Activated T-cell treated with anti-CD3 and anti-CD28 coated beads for 4 hours (primary cell): ENCODE results near the gene TEX11.
A peak's percentile ranks its signal among the peaks of the same experiment; 100 is the strongest.
"Not testable (repeated sequence)": the region's sequence is repeated elsewhere in the genome, so short reads cannot be mapped to it uniquely, and the experiment has no call there.

Source experiments
- DNase-seq: peaks from one replicate; pipeline ENCODE4 v3.0.0-alpha.2; 2020

Gene TEX11

GRCh38 chrX:70908541-70908940 is at the start of gene TEX11:
Gene TEX11, minus strand, starts transcription at chrX:70908711. Its CDS starts 922 bp downstream, at chrX:70907789.
- no peak for DNase-seq

GRCh38 chrX:70954871-70955270 is 46.4 kb upstream of the TEX11 start:
- DNase-seq = no peak

GRCh38 chrX:70924294-70924911 is 15.9 kb upstream of the TEX11 start:
- DNase-seq = no peak

- no peak for DNase-seq
Observed at GRCh38 chrX:70922774-70923473, 14.4 kb upstream of the TEX11 start.

GRCh38 chrX:70921709-70922352 is 13.3 kb upstream of the TEX11 start:
- no peak for DNase-seq

- no peak for DNase-seq
Observed at GRCh38 chrX:70916754-70917153, 8.2 kb upstream of the TEX11 start.

- DNase-seq = no peak
Observed at GRCh38 chrX:70907900-70908299, 611 bp downstream of the TEX11 start.

- DNase-seq = no peak
Observed at GRCh38 chrX:70901465-70901864, 7.0 kb downstream of the TEX11 start.

GRCh38 chrX:70890441-70890840 is 18.1 kb downstream of the TEX11 start:
- DNase-seq = not testable (repeated sequence)

- DNase-seq = no peak
Observed at GRCh38 chrX:70878902-70879301, 29.6 kb downstream of the TEX11 start.

GRCh38 chrX:70852294-70852693 is 56.2 kb downstream of the TEX11 start:
- no peak for DNase-seq

- DNase-seq = not testable (repeated sequence)
Observed at GRCh38 chrX:70844081-70844480, 64.4 kb downstream of the TEX11 start.

GRCh38 chrX:70843620-70844019 is 64.9 kb downstream of the TEX11 start:
- not testable (repeated sequence) for DNase-seq

- DNase-seq = no peak
Observed at GRCh38 chrX:70834589-70834988, 73.9 kb downstream of the TEX11 start.

- no peak for DNase-seq
Observed at GRCh38 chrX:70826715-70827114, 81.8 kb downstream of the TEX11 start.

- DNase-seq = no peak
Observed at GRCh38 chrX:70825366-70825765, 83.1 kb downstream of the TEX11 start.

- no peak for DNase-seq
Observed at GRCh38 chrX:70808942-70809940, 99.3 kb downstream of the TEX11 start.

- no peak for DNase-seq
Observed at GRCh38 chrX:70806081-70806480, 102.4 kb downstream of the TEX11 start.

- not testable (repeated sequence) for DNase-seq
Observed at GRCh38 chrX:70796742-70797141, 111.8 kb downstream of the TEX11 start.

GRCh38 chrX:70774223-70774622 is 134.3 kb downstream of the TEX11 start:
- no peak for DNase-seq

- no peak for DNase-seq
Observed at GRCh38 chrX:70769659-70770227, 138.8 kb downstream of the TEX11 start.

GRCh38 chrX:70762285-70762684 is 146.2 kb downstream of the TEX11 start:
- DNase-seq = no peak

- peak; percentile 15 for DNase-seq
Observed at GRCh38 chrX:70755850-70756249, 152.7 kb downstream of the TEX11 start.
